HG03442 (cell line): ENCODE data around the gene VSIG2.
"Not testable (repeated sequence)": the region's sequence is repeated elsewhere in the genome, so short reads cannot be mapped to it uniquely, and the experiment has no call there.

Source experiments
- ATAC-seq: cut with Tn5 transposase; IDR thresholded peaks from one replicate; pipeline ENCODE4 v1.9.1; 2021; ENCODE audit warnings: mild to moderate bottlenecking, moderate library complexity; ENCODE audit not compliant: unreplicated experiment

VSIG2 gene, protein sequence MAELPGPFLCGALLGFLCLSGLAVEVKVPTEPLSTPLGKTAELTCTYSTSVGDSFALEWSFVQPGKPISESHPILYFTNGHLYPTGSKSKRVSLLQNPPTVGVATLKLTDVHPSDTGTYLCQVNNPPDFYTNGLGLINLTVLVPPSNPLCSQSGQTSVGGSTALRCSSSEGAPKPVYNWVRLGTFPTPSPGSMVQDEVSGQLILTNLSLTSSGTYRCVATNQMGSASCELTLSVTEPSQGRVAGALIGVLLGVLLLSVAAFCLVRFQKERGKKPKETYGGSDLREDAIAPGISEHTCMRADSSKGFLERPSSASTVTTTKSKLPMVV

DNA sequence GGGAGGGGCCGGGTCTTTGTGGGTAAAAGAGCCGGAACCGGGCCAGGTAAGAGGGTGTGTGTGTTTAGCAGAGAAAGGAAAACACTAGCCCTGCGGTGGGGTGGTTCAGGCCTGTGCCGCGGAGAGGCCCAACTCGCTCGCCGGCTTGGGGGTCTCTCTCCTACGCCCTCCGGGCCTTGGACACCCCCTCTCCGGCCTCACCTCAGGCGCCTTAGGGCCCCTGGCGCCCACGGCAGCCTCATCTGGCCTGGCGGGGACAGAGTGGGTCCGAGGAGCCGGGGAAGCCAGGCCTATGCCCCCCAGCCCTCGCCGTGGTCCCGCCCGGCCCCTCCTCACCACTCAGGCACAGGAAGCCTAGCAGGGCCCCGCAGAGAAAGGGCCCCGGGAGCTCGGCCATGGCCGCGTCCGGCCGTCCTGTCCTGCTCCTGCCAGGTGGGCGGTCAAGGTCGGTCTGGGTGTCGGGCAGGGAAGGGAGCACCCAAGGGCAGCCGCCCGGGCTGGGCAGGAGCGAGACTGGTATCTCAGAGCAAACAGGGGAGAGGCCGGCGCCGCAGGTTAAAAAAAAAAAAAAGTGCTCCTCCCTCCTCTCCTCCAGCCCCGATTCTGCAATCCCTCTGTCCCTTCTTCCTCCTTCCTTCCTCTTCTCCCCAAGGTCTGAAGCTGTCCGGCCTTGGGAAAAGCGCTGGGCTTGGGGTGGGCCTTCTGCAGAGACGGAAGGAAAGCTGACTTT, at the start of gene VSIG2:
TSS of gene VSIG2 (minus strand) at position 515 of the 730 bp plus-strand sequence. CDS start at position 397, 118 bp downstream.
- no peak for ATAC-seq

DNA sequence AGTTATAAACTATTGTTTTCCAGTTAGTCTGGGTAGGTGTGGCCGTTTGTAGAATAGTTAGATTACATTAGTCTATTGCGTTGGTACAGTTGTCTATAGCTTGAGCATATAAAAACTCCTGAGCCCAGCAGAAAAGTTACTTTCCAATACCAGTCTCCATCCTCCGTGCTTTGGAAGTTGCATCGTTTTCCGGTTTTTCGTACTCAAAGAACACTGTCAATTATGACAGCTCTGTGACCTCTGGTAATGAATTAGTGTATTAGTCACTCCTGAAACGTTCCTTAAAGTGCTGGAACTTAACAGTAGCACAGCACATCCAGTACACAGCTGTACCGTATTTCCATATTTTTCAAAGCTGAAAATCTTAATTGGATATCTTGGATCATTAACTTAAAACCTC, 49.0 kb upstream of the VSIG2 start:
- no peak for ATAC-seq

DNA sequence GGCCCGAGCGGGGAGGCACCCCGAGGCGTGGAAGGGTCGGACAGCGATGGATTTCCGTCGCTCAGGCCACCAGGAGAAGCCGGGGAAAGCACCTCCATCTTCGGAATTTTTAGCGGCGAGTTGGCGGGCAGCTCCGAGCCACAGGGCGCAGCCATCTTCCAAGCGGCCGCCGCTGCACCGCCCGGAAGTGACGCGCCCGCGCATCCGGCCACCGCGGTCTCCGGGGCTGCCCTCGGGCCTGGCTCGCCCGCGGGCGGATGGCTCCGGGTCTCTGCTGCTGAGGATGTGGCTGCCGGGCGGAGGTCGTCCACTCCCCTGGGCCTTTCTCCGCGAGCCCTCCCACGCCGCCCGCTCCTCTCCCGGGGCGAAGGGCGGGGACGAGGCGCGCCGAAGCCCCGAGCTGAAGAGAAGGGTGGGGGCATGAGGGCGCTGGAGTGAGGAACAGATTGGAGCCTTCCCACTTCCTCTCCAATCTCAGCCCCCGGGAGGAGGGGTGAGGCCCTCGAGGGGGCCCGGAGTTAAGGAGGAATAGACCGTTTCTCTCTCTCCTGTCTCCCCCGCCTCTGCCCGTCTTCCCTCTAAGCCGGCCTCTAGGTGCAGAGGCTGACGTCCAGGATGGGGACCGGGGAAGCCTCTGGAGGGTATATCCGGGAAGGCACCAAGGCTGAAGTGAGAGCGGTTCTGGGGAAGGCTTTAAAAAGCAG, 48.3 kb upstream of the VSIG2 start, which contains the start of gene MSANTD2:
TSS of gene MSANTD2 (minus strand) at position 181 of the 704 bp plus-strand sequence. CDS start at position 155, 26 bp downstream.
- ATAC-seq: peak; percentile 88

DNA sequence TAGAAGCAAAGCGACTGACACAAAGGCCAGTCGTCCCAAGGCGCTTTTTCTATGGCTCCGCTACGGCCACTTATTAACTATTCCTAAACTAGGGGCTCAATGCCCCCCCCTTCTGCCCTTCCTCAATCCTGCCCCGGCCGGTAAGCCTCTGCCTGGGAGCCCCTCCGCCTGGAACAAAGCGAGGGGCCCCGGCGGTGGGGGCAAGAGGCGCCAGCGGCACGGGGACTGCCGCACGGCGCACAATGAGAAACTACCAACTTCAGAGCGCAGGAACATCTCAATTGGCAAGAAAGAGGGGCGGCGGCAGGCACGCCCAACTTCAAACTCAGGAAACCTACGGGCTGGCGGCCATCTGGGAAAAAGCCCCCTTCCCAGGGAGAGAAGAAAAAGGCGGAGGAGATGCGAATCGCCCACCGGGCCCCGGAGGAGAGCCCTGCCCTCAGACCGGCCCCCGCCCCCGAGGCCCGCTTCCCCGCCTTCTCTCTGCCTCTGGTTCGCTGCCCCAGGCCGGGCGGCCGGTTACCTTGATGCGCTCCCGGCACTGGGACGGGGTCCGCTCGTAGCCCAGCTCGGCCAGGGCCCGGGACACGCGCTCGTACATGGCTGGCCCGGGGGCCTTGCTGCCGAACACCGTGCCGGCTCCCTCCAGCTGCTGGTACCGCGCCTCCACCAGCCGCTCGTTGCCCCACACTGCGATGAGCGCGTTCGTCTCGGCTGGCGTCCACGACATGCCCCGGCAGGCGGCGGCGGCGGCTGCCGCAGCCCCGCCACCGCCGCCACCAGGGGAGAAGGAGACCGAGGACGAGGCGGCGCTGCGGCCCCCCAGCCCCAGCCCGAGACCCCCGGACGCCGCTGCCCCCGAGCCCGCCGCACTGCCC, 47.5 kb upstream of the VSIG2 start:
- ATAC-seq: peak; percentile 33

DNA sequence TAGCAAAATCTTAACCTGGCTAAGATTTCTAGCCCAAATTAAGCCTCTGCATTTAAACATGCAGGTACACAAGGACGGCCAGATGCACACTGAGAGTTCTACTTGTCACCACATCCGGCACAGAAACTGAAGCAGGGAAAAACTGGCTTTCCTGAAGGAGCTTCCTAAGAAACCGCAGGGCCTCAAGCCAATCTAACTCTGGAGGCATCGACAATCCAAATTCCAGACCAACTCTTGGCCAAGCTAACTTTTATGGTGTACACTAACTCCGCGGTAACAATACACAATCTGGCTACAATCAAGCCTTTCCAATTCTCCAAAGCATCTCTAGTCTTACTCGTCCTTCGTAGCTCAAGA, 46.9 kb upstream of the VSIG2 start:
- peak; percentile 16 for ATAC-seq

DNA sequence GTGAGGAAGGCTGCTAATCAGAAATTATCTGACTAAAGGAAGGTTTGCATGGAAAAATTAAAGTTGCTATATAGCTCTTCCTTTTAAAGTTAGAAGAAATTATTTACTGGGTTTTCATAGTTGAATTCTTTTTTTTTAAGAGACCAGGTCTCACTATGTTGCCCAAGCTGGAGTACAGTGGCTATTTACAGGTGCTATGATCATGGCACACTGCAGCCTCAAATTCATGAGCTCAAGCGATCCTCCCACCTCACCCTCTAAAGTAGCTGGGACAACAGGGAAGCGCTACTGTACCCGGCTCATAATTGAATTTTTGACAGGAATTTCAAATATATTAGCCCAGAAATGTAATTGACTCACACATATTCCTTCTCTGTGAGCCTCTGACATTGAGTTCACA, 44.3 kb upstream of the VSIG2 start:
- no peak for ATAC-seq

DNA sequence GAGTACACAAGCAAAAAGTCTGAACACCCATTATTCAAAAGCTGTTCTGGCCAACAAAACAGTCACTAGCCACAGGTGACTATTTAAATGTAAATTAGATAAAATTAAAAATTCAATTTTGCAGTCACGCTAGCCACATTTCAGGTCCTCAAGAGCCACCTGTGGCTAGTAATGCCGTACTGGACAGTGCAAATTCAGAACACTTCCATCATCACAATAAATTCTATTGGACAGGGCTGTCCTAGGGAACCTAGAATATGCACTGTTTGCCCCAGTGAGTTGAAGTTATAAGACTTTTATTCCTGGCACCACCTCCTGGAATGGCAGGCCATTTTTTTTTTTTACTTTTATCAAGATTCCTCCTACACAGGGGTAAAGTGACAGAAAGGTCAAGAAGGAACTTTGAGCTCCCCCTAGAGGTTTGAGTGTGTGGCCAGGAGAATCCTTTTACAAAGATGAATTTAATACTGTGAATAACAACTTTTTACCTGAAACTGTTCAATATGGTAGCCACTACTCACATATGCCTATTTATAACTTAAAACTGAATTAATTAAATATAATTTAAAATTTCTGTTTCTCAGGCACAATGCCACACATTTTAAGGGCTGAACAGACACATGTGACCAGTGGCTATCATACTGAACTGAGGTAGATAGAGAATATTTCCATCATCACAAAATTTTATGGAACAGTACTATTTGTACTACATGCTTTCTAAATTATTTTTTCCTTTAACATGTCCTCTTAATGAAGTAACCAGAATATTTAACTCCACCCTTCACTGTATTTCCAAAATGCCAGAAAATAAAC, 41.6 kb upstream of the VSIG2 start:
- no peak for ATAC-seq

DNA sequence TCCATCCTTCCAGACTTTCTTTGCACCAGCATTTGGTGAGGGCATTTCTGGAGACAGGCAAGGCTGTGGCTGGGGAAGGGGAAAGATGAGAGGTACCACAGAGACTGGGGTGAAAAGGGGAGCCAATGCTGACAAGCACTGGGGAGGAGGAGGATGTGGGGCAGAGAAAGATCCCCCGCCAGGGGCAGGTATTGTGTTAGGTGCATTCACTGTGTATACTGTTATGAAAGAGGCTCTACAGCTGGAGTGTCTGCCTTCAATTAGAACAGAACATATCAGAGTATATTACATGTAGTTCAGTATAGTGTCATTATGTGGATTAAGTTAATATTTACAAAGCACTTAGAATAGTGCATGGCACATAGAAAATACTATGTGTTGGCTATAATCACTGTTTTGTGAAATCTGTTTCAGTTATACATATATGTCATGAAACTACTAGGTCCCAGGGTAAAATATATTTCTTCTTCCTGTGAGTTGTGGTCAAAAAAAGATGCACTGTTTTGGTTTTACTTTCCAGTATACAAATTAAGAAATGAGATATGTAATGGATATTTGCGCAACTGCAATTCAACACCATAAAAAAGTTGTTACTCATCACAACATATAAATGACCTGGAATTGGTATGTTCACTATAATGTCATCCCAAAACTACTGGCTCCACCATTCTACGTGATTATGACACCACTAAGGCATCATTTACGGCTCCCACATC, 39.7 kb upstream of the VSIG2 start:
- peak; percentile 63 for ATAC-seq

DNA sequence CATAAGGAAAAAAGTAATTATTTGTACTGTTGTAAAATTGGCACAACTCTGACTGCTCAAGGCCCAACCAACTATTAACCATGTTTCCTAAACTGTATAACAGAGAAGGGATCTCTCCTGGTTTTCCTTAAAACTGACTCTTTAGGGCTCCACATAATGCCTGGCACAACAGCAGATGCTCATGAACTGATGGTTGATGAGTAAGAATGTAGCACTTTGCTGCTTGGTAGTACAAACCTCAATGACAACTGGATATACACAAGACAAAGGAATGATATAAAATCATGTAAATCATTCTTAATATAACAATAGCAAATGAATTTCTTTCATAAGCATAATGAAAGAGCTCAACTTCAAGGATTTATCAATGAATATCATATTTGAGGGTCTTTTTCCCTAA, 36.5 kb upstream of the VSIG2 start:
- no peak for ATAC-seq

DNA sequence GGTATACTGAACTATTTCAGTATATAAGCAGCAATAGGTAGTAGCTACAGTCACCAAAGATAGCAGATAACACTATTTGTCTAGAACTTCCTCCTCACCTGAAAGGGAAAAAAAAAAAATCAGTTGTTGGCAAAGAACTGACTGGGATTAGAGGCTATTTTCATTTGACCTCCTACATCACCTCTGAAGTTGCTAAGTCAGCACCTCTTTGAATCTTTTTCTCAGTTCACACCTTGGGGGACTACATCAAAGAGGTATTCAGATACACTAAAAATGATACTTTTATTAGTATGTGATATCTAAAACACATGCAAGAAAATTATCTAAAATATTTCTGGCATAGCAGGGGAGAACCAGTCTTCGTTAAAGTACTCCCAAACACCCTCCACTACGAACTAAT, 32.0 kb upstream of the VSIG2 start:
- ATAC-seq: no peak

DNA sequence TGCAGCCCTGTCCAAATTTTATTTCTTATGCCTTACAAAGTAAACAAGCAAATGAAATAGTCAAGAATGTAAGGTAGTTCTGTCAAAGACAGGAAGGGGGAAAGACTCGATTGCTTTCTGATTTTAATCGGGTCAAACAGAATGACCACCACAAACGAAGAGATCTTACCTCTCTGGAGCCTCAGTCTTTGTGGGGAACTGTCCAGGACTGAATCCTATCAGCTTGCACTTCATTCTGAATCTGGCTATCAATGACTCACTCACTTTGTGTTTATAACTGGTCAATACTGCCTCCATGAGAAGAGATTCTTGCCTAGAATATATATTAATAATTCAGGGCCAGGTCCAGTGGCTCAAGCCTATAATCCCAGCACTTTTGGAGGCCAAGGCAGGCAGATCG, 30.9 kb upstream of the VSIG2 start:
- ATAC-seq: no peak

DNA sequence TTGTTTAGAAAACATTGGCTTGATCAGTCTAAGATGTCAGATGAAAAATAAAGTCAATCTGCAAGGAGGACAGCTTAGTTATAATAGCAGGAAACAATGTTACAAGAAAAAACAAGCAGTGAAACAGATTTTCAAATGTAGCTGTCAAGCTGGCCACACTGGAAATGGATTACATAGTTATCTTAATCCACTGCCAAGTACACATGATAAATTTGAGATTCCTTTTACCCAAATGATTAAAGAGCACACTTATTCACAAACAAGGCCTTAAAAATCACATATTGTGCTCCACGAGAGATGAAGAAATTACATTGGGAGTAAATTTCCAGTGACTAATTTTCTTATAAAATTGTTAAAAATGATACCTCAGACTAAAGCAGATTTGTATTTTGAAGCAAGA, 27.5 kb upstream of the VSIG2 start:
- ATAC-seq: no peak

DNA sequence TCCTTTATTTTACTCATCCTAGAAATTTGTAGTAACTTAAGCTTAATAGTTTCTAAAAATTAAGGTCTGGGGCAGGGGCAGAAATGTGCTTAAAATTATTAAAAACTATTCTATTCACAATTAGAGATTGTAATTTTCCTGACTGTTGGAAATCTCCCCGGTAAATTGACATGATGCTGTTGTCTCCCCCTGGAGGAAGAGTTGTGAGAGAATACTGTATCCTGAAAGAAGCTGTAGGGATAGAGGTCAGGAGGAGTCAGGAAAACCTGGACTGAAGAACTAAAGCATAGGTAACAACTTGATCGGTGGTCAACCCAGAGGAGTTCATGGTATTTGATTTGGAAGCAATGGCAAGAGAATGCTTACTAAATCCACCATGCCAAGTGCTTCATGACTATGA, 26.2 kb upstream of the VSIG2 start:
- no peak for ATAC-seq

DNA sequence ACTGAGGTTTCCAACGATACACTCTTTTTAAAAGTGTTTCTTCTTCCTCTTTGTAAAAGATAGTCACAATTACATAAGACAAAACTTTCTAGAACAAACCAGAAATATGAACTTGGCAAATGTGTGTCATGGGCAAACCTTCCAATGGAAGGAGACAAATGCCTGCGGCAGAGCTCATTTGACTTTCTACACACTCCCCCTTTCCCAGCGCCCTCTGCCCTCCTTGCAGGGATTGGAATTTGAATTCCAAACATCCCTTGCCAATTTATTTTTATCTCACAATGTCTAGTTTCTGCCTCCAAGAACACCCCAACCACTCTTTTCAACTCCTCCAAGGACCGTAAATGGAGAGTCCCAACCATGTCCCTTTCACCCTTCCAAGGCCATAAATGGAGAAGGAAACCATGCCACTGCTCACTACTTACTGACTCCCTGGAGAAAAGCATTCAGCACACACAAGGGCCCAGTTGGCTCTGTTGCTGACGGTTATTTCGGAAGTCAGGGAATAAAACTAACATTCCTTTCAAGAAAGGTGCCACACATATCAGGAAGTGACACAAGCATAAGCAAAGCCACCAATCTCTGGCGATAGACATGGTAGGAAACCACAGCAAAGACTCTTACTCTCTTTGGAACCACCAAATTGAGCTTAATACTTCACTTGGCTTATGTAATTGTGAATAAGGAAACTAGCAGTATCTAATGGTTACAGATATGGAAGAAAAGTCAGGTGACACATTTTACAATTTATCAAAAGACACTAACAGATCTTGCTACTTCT, 25.0 kb upstream of the VSIG2 start:
- no peak for ATAC-seq

DNA sequence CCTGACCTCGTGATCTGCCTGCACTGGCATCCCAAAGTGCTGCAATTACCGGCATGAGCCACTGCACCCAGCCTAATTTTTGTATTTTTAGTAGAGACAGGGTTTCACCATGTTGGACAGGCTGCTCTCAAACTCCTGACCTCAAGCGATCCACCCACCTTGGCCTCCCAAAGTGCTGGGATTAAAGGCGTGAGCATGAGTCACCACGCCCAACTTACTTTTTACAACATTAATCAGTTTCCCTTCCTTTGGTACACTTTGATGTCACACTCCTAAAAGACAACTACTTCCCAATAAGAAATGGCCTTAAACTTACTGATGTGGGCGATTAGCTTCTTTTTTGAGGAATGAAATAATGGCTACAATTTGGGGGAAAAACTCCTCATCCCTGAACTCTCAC, 18.9 kb upstream of the VSIG2 start:
- not testable (repeated sequence) for ATAC-seq

DNA sequence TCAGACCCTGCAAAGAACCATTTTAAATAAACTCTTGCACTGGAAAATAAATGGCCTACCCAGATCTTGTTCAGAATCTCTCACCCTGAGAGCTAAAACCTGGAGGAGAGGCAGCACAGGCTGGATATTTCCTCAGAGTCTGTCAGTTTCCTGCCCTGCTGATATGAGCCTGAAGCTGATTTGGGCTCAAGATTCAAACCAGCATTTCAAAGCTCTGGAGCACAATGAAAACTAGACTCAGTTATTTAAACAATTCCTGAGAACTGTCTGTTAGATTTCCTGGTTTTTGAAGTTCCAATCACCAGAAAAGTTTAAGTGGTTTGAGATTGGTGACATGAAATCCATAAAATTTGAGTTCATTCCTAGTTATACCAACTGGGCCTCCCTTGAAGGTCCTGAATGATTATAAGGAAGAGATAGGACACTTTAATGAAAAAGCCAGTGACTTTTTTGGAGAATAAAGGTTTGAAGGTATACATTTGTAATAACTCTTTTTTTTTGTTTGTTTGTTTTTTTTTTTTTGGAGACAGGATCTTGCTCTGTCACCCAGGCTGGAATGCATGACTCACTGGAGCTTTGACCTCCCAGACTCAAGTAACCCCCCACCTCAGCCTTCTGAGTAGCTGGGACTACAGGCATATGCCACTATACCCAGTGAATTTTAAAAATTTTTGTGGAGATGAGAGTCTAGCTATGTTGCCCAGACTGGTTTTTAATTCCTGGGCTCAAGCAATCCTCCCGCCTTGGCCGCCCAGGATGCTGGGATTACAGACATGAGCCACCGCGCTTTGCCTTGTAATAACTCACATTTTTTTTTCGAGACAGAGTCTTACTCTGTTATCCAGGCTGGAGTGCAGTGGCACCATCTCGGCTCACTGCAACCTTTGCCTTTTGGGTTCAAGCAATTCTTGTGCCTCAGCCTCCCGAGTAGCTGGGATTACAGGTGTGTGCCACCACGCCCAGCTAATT, 18.0 kb upstream of the VSIG2 start:
- ATAC-seq: no peak

DNA sequence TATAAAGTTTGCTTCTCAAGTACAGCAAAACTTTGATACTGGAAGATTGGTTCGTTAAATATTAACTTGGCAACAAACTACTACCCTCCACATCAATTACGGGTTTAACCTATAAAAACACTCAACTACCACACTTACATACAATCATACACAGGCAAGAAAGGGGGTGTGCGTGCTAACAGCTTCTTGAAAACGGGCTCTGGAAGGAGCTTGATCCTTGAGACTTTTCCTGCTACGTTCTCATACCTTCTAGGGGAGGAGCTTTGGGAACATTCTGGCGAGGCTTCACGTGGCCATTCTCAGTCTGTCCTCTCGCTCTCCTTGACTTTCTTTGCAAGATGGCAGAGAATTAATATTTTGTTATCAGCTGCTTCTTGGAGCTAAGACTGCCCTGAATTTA, 16.9 kb upstream of the VSIG2 start:
- ATAC-seq: no peak
